ENCODE data around the gene XDH. TPM values are rescaled to one million over a fixed set of nuclear protein-coding genes. Genes with fewer than 3 reads are reported as not detected.

XDH gene
- total RNA-seq, 2 experiments from 2014 or later, result not detected

GRCh38 chr2:31294196-31294595 lies 120.3 kb downstream of the XDH start:
- no peaks in the 10 kb centered on the region for H3K9me3 Mint-ChIP-seq
- no peak overlapping the region for H3K27ac Mint-ChIP-seq
- no peaks in the 10 kb centered on the region for H3K36me3 Mint-ChIP-seq
- no peak overlapping the region for H3K4me3 Mint-ChIP-seq
- POLR2A ChIA-PET, result no interaction called here
- no peaks in the 10 kb centered on the region for H3K4me1 Mint-ChIP-seq
- DNase-seq (no peak), ATAC-seq (ENCODE audit: low read depth) (no peak)
- H3K27me3 Mint-ChIP-seq, result peaks cover 8% of the 10 kb centered on the region

- Mint-ChIP-seq H3K4me1 (peaks cover 1% of the 10 kb centered on the region), H3K27me3 (peaks cover 2% of the 10 kb centered on the region), H3K36me3 (no peaks in the 10 kb centered on the region), H3K4me3 (no peak overlapping the region), H3K27ac (no peak overlapping the region), H3K9me3 (peaks cover 2% of the 10 kb centered on the region)
- DNase-seq (no peak), ATAC-seq (ENCODE audit: low read depth) (no peak)
- POLR2A ChIA-PET, result no interaction called here
These were observed 126.9 kb downstream of the XDH start for GRCh38 chr2:31287654-31288053.

GRCh38 chr2:31286961-31287550 lies 127.5 kb downstream of the XDH start:
- POLR2A ChIA-PET, result no interaction called here
- Mint-ChIP-seq H3K27ac (no peak overlapping the region), H3K27me3 (no peaks in the 10 kb centered on the region), H3K9me3 (peaks cover 2% of the 10 kb centered on the region), H3K36me3 (no peaks in the 10 kb centered on the region), H3K4me3 (no peak overlapping the region), H3K4me1 (peaks cover 1% of the 10 kb centered on the region)
- DNase-seq, result no peak
- no peak for ATAC-seq (ENCODE audit: low read depth)

GRCh38 chr2:31286230-31286629 lies 128.3 kb downstream of the XDH start:
- DNase-seq, result no peak
- Mint-ChIP-seq H3K36me3 (no peaks in the 10 kb centered on the region), H3K4me1 (peaks cover 1% of the 10 kb centered on the region), H3K27ac (no peak overlapping the region), H3K4me3 (no peak overlapping the region), H3K9me3 (peaks cover 2% of the 10 kb centered on the region), H3K27me3 (no peaks in the 10 kb centered on the region)
- POLR2A ChIA-PET, result no interaction called here
- no peak for ATAC-seq (ENCODE audit: low read depth)

Other genes starting within 250 kb of the XDH start
- gene CAPN14, start 197.2 kb downstream of the XDH start, total RNA-seq, result under 1 TPM; 0.17 to 0.28 TPM
- 1 to 10 TPM; 1.5 to 1.6 TPM for gene EHD3, start 180.6 kb downstream of the XDH start, total RNA-seq
- gene SRD5A2, start 166.2 kb upstream of the XDH start, total RNA-seq, result not detected